Cardiac atrium fibroblast (primary cell): ENCODE results near the gene MAOA. TPM values are rescaled to one million over a fixed set of nuclear protein-coding genes. Genes with fewer than 3 reads are reported as not detected.

Experiments
- total RNA-seq: library from RNA; depleted of rRNA; stranded (reverse); fragments of >200 nt; gene quantifications from 2 replicates; pipeline ENCODE4 v1.2.3, GENCODE V29; 2015

The MAOA gene
- 230 and 236 TPM in 2 replicates for total RNA-seq

GRCh38 chrX:43656005-43656494 lies at the start of gene MAOA:
MAOA (plus strand) TSS chrX:43656299; CDS start chrX:43656342, 43 bp downstream.

Other genes with a start within 250 kb of the MAOA start
- 0.65 TPM in 1 of 2 replicates, not detected in the other for gene MAOB, start 226.2 kb downstream of the MAOA start, total RNA-seq